ENCODE results near the gene ZDHHC11.

DNA sequence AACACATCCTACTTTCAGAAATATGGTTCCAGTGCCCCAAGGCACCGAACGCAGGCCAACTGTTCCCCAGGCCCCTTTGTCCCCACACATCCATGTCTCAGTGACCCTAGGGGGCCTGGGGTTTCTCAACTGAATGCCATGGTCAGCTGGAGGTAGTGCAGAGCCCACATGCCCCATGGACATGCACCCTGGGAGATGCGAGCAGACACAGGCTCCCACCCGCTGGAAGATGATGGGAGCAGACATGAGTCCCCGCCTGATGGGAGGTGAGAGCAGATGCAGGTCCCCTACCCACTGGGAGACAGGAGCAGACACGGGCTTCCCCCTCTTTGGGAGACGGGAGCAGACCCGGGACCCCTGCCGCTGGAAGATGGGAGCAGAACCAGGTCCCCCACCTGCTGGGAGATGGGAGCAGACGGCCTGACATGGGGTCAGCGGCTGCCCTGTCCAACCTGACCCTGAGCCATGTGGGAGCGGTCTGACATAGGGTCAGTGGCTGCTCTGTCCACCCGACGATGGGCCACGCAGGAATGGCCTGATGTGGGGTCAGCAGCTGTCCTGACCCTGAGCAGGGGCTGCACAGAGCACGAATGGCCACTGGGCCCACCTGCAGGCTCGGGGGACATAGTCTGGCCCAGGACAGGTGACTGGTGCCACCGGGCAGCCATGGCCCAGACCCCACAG, 84.7 kb downstream of the ZDHHC11 start:
- TF ChIP-seq, protein P1, sequence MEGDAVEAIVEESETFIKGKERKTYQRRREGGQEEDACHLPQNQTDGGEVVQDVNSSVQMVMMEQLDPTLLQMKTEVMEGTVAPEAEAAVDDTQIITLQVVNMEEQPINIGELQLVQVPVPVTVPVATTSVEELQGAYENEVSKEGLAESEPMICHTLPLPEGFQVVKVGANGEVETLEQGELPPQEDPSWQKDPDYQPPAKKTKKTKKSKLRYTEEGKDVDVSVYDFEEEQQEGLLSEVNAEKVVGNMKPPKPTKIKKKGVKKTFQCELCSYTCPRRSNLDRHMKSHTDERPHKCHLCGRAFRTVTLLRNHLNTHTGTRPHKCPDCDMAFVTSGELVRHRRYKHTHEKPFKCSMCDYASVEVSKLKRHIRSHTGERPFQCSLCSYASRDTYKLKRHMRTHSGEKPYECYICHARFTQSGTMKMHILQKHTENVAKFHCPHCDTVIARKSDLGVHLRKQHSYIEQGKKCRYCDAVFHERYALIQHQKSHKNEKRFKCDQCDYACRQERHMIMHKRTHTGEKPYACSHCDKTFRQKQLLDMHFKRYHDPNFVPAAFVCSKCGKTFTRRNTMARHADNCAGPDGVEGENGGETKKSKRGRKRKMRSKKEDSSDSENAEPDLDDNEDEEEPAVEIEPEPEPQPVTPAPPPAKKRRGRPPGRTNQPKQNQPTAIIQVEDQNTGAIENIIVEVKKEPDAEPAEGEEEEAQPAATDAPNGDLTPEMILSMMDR (IDR thresholded peaks at IDR 0.05) = no peak
- no peak for TF ChIP-seq POLR2A (IDR thresholded peaks at IDR 0.05)
